Activated CD4-positive, alpha-beta memory T cell treated with anti-CD3 and anti-CD28 coated beads for 36 hours (primary cell): ENCODE data around the gene CACNA1D. TPM values are rescaled to one million over a fixed set of nuclear protein-coding genes. Genes with fewer than 3 reads are reported as not detected.

ENCODE experiments used
- CTCF ChIA-PET: fragments of 350-600 bp; sonication (Branson Sonifier 250); formaldehyde crosslinking; loops from one replicate; lab custom pipeline; 2021; ENCODE audit warnings: antibody characterized with exemption, inconsistent platforms; lab: Charles Lee
- POLR2A ChIA-PET: fragments of 350-600 bp; sonication (Branson Sonifier 250); formaldehyde crosslinking; loops from one replicate; lab custom pipeline; 2021; ENCODE audit warnings: antibody characterized with exemption; lab: Charles Lee
- DNase-seq: peaks from one replicate; pipeline ENCODE4 v3.0.0-alpha.2; 2020
- H3K27ac Mint-ChIP-seq: one replicate; pipeline ENCODE4 v1.8.0; 2021; ENCODE audit warnings: mixed read lengths
- H3K27me3 Mint-ChIP-seq: one replicate; pipeline ENCODE4 v1.8.0; 2021; ENCODE audit warnings: mixed read lengths
- H3K36me3 Mint-ChIP-seq: one replicate; pipeline ENCODE4 v1.8.0; 2021; ENCODE audit warnings: mixed read lengths
- H3K4me1 Mint-ChIP-seq: one replicate; pipeline ENCODE4 v1.8.0; 2021; ENCODE audit warnings: low read depth, mixed read lengths
- H3K4me3 Mint-ChIP-seq: one replicate; pipeline ENCODE4 v1.8.0; 2021; ENCODE audit warnings: mild to moderate bottlenecking, mixed read lengths
- H3K9me3 Mint-ChIP-seq: one replicate; pipeline ENCODE4 v1.8.0; 2021; ENCODE audit warnings: mixed read lengths
- intact Hi-C: fragments of 100-400 bp; cut with micrococcal nuclease; formaldehyde crosslinking; loops from one replicate; pipeline ENCODE4 v1.15.1; 2023
- total RNA-seq, 2 experiments: library from RNA; stranded (reverse); gene quantifications; one replicate each; pipeline ENCODE4 v1.2.3, GENCODE V29; 2021

The CACNA1D gene
- total RNA-seq, 2 experiments from 2014 or later, result 0.24 to 0.53 TPM

- Mint-ChIP-seq H3K4me1 (no peaks in the 10 kb centered on the region), H3K36me3 (no peaks in the 10 kb centered on the region), H3K27ac (no peak overlapping the region), H3K27me3 (peaks cover 5% of the 10 kb centered on the region), H3K4me3 (no peak overlapping the region), H3K9me3 (no peaks in the 10 kb centered on the region)
- POLR2A ChIA-PET, result no interaction called here
- intact Hi-C loops, result no loop called here
- DNase-seq, result no peak
- CTCF ChIA-PET, result no interaction called here
Measured at GRCh38 chr3:53694666-53695323, 200.4 kb downstream of the CACNA1D start.

- H3K27me3 Mint-ChIP-seq, result peaks cover 5% of the 10 kb centered on the region
Measured at GRCh38 chr3:53695324-53695690, 200.9 kb downstream of the CACNA1D start.

GRCh38 chr3:53696401-53697172, 202.2 kb downstream of the CACNA1D start:
- Mint-ChIP-seq H3K27ac (no peak overlapping the region), H3K27me3 (peaks cover 5% of the 10 kb centered on the region), H3K36me3 (no peaks in the 10 kb centered on the region), H3K9me3 (no peaks in the 10 kb centered on the region), H3K4me3 (no peak overlapping the region), H3K4me1 (no peaks in the 10 kb centered on the region)
- ChIA-PET CTCF (interaction anchor here (1.5 to 1.6 kb wide), 2 partner anchors 9 to 14 kb away, joined by 3 to 4 read pairs; no protein-coding TSS in a partner anchor), POLR2A (no interaction called here)
- DNase-seq, result no peak
- intact Hi-C loops, result no loop called here

More at GRCh38 chr3:53695324-53695690, 200.9 kb downstream of the CACNA1D start:
- CTCF ChIA-PET, result interaction anchor here (1.6 kb wide), 1 partner anchor 10 kb away, joined by 4 read pairs; no protein-coding TSS in a partner anchor
- Mint-ChIP-seq H3K36me3 (no peaks in the 10 kb centered on the region), H3K4me1 (no peaks in the 10 kb centered on the region), H3K27ac (no peak overlapping the region), H3K9me3 (no peaks in the 10 kb centered on the region), H3K4me3 (no peak overlapping the region)
- DNase-seq, result no peak
- intact Hi-C loops, result no loop called here
- POLR2A ChIA-PET, result no interaction called here

- DNase-seq, result no peak
- H3K36me3 Mint-ChIP-seq, result no peaks in the 10 kb centered on the region
- H3K4me1 Mint-ChIP-seq, result peaks cover 3% of the 10 kb centered on the region
- POLR2A ChIA-PET, result no interaction called here
- no peak overlapping the region for H3K27ac Mint-ChIP-seq
- H3K4me3 Mint-ChIP-seq, result no peak overlapping the region
- no peaks in the 10 kb centered on the region for H3K9me3 Mint-ChIP-seq
- peaks cover 2% of the 10 kb centered on the region for H3K27me3 Mint-ChIP-seq
- intact Hi-C loops, result no loop called here
- CTCF ChIA-PET, result interaction anchor here (1.7 kb wide), 1 partner anchor 10 kb away, joined by 11 read pairs; no protein-coding TSS in a partner anchor
Measured at GRCh38 chr3:53700441-53700840, 206.0 kb downstream of the CACNA1D start.

- ChIA-PET CTCF (no interaction called here), POLR2A (no interaction called here)
- intact Hi-C loops, result no loop called here
- Mint-ChIP-seq H3K27ac (no peak overlapping the region), H3K4me3 (no peak overlapping the region), H3K9me3 (no peaks in the 10 kb centered on the region), H3K36me3 (no peaks in the 10 kb centered on the region), H3K27me3 (peaks cover 2% of the 10 kb centered on the region), H3K4me1 (peaks cover 3% of the 10 kb centered on the region)
- DNase-seq, result no peak
Measured at GRCh38 chr3:53702776-53703530, 208.5 kb downstream of the CACNA1D start.

- no peak for DNase-seq
- H3K4me1 Mint-ChIP-seq, result peaks cover 3% of the 10 kb centered on the region
- H3K27me3 Mint-ChIP-seq, result no peaks in the 10 kb centered on the region
- H3K9me3 Mint-ChIP-seq, result no peaks in the 10 kb centered on the region
- no peaks in the 10 kb centered on the region for H3K36me3 Mint-ChIP-seq
- no peak overlapping the region for H3K4me3 Mint-ChIP-seq
- intact Hi-C loops, result no loop called here
- POLR2A ChIA-PET, result interaction anchor here (0.9 kb wide), 1 partner anchor 356 kb away, joined by 3 read pairs; the partner anchor contains the start of gene DCP1A
- no peak overlapping the region for H3K27ac Mint-ChIP-seq
- CTCF ChIA-PET, result no interaction called here
Measured at GRCh38 chr3:53703630-53704362, 209.4 kb downstream of the CACNA1D start.

- ChIA-PET POLR2A (interaction anchor here (0.9 kb wide), 1 partner anchor 357 kb away, joined by 3 read pairs; the partner anchor contains the start of gene DCP1A), CTCF (no interaction called here)
- H3K27ac Mint-ChIP-seq, result no peak overlapping the region
- no peaks in the 10 kb centered on the region for H3K36me3 Mint-ChIP-seq
- no peaks in the 10 kb centered on the region for H3K9me3 Mint-ChIP-seq
- intact Hi-C loops, result no loop called here
- H3K27me3 Mint-ChIP-seq, result peaks cover 1% of the 10 kb centered on the region
- DNase-seq, result no peak
- H3K4me1 Mint-ChIP-seq, result peaks cover 3% of the 10 kb centered on the region
- no peak overlapping the region for H3K4me3 Mint-ChIP-seq
Measured at GRCh38 chr3:53704363-53704725, 209.9 kb downstream of the CACNA1D start.

- ChIA-PET POLR2A (no interaction called here), CTCF (interaction anchor here (0.9 kb wide), 1 partner anchor 9 kb away, joined by 4 read pairs; no protein-coding TSS in a partner anchor)
- no peak for DNase-seq
- Mint-ChIP-seq H3K27ac (no peak overlapping the region), H3K9me3 (no peaks in the 10 kb centered on the region), H3K36me3 (no peaks in the 10 kb centered on the region), H3K4me1 (peaks cover 3% of the 10 kb centered on the region), H3K27me3 (peaks cover 2% of the 10 kb centered on the region), H3K4me3 (no peak overlapping the region)
- intact Hi-C loops, result no loop called here
Measured at GRCh38 chr3:53705024-53705745, 210.8 kb downstream of the CACNA1D start.

- POLR2A ChIA-PET, result no interaction called here
- intact Hi-C loops, result no loop called here
Measured at GRCh38 chr3:53705774-53706173, 211.4 kb downstream of the CACNA1D start.

GRCh38 chr3:53707222-53707621, 212.8 kb downstream of the CACNA1D start:
- no peak overlapping the region for H3K4me3 Mint-ChIP-seq
- no peaks in the 10 kb centered on the region for H3K36me3 Mint-ChIP-seq
- H3K27ac Mint-ChIP-seq, result no peak overlapping the region
- POLR2A ChIA-PET, result no interaction called here
- CTCF ChIA-PET, result interaction anchor here (0.6 to 6.8 kb wide), 7 partner anchors 9 to 407 kb away, joined by 3 to 59 read pairs (median 3); no protein-coding TSS in a partner anchor
- no peaks in the 10 kb centered on the region for H3K9me3 Mint-ChIP-seq
- DNase-seq, result no peak
- H3K4me1 Mint-ChIP-seq, result peaks cover 3% of the 10 kb centered on the region
- peaks cover 2% of the 10 kb centered on the region for H3K27me3 Mint-ChIP-seq
- intact Hi-C loops, result no loop called here

More at GRCh38 chr3:53705774-53706173, 211.4 kb downstream of the CACNA1D start:
- no peaks in the 10 kb centered on the region for H3K36me3 Mint-ChIP-seq
- H3K4me3 Mint-ChIP-seq, result no peak overlapping the region
- CTCF ChIA-PET, result interaction anchor here (0.9 kb wide), 1 partner anchor 10 kb away, joined by 4 read pairs; no protein-coding TSS in a partner anchor
- no peak overlapping the region for H3K27ac Mint-ChIP-seq
- no peaks in the 10 kb centered on the region for H3K9me3 Mint-ChIP-seq
- peaks cover 3% of the 10 kb centered on the region for H3K4me1 Mint-ChIP-seq
- DNase-seq, result peak; percentile 15
- peaks cover 2% of the 10 kb centered on the region for H3K27me3 Mint-ChIP-seq
